GM20000 (cell line): ENCODE results near the gene SYNGR1.
"Not testable (repeated sequence)": the region's sequence is repeated elsewhere in the genome, so short reads cannot be mapped to it uniquely, and the experiment has no call there.

Experiments
- DNase-seq: peaks from one replicate; pipeline ENCODE4 v3.0.0; 2012; ENCODE audit warnings: low spot score
- TF ChIP-seq, protein P1 (sequence below): IDR thresholded peaks from 2 replicates; pipeline ENCODE4 v1.5.1; 2012; ENCODE audit warnings: mild to moderate bottlenecking, control low read depth; ENCODE audit errors: extremely low read depth, missing control alignments

Gene SYNGR1

DNA sequence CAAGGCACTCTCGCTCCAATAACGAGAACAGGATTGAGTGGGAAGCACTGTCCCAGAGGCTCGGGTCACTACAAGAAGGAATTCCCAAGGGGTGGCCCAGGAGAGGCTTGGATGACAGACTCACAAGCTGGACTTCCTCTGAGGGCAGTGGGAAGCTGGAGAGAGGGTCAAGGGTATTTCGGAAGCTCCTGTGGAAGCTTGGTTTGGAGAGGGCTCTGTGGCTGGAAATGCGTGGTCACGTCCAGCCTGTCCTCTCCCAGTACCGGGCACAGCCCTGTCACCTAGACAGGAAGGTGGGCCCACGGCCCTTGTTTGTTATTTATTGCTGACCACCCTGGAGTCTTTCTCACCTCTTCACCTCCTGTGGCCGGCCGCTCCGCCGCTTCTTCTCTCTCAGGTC is 5.3 kb downstream of the SYNGR1 start:
- TF ChIP-seq, protein P1, sequence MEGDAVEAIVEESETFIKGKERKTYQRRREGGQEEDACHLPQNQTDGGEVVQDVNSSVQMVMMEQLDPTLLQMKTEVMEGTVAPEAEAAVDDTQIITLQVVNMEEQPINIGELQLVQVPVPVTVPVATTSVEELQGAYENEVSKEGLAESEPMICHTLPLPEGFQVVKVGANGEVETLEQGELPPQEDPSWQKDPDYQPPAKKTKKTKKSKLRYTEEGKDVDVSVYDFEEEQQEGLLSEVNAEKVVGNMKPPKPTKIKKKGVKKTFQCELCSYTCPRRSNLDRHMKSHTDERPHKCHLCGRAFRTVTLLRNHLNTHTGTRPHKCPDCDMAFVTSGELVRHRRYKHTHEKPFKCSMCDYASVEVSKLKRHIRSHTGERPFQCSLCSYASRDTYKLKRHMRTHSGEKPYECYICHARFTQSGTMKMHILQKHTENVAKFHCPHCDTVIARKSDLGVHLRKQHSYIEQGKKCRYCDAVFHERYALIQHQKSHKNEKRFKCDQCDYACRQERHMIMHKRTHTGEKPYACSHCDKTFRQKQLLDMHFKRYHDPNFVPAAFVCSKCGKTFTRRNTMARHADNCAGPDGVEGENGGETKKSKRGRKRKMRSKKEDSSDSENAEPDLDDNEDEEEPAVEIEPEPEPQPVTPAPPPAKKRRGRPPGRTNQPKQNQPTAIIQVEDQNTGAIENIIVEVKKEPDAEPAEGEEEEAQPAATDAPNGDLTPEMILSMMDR = no peak
- DNase-seq = no peak

DNA sequence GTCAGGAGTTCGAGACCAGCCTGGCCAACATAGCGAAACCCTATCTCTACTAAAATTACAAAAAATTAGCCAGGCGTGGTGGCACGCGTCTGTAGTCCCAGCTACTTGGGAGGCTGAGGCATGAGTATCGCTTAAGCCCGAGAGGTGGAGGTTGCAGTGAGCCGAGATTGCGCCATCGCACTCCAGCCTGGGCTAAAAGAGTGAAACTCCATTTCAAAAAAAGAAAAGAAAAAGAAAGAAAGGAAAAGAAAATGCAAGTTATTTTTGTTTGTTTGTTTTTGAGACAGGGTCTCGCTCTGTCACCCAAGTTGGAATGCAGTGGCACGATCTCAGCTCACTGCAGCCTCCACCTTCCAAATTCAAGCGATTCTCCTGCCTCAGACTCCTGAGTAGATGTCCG is 6.0 kb downstream of the SYNGR1 start:
- DNase-seq = not testable (repeated sequence)

DNA sequence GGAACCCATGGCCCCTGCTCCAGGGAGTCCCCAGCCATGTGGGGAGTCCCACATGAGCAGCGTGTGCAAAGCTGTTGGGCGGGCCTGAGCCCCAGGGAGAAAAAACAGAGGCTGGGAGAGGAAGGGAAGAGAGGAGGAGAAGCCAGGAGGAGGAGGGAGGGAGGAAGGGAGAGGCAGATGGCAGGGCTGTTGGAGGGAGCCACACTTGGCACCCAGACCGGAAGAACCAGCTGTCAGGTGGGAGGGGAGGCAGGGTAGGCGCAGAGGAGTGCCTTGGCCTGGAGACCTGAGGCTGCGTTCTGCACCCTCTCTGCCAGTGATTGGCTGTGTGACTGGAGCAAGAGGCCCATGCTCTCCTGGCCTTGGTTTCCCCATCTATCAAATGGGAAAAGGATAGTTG is 6.7 kb downstream of the SYNGR1 start:
- no peak for DNase-seq
- TF ChIP-seq, protein P1 = no peak

DNA sequence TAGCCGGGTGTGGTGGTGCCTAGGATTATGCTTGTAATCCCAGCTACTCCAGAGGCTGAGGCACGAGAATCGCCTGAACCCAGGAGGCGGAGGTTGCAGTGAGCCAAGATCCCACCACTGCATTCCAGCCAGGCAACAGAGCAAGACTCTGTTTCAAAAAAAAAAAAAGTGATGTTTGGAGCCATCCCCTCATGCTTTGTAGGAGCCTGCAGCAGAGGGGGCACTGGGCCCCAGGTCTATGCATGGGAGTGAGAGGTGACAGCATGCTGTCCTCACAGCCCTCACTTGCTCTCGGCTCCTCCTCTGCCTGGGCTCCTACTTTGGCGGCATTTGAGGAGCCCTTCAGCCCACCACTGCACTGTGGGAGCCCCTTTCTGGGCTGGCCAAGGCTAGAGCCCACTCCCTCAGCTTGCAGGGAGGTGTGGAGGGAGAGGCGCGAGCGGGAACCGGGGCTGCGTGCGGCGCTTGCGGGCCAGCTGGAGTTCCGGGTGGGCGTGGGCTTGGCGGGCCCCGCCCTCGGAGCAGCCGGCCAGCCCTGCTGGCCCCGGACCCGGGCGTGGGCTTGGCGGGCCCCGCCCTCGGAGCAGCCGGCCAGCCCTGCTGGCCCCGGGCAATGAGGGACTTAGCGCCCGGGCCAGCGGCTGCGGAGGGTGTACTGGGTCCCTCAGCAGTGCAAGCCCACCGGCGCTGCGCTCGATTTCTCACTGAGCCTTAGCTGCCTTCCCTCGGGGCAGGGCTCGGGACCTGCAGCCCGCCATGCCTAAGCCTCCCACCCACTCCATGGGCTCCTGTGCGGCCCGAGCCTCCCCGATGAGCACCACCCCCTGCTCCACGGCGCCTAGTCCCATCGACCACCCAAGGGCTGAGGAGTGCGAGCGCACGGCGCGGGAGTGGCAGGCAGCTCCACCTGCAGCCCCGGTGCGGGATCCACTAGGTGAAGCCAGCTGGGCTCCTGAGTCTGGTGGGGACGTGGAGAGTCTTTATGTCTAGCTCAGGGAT is 7.6 kb downstream of the SYNGR1 start:
- DNase-seq = not testable (repeated sequence)

DNA sequence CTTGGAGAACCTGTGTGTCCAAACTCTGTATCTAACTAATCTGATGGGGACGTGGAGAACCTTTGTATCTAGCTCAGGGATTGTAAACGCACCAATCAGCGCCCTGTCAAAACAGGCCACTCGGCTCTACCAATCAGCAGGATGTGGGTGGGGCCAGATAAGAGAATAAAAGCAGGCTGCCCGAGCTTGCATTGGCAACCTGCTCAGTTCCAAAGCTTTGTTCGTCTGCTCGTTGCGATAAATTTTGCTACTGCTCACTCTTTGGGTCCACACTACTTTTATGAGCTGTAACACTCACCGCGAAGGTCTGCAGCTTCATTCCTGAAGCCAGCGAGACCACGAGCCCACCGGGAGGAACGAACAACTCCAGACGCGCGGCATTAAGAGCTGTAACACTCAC is 8.4 kb downstream of the SYNGR1 start:
- DNase-seq = not testable (repeated sequence)

DNA sequence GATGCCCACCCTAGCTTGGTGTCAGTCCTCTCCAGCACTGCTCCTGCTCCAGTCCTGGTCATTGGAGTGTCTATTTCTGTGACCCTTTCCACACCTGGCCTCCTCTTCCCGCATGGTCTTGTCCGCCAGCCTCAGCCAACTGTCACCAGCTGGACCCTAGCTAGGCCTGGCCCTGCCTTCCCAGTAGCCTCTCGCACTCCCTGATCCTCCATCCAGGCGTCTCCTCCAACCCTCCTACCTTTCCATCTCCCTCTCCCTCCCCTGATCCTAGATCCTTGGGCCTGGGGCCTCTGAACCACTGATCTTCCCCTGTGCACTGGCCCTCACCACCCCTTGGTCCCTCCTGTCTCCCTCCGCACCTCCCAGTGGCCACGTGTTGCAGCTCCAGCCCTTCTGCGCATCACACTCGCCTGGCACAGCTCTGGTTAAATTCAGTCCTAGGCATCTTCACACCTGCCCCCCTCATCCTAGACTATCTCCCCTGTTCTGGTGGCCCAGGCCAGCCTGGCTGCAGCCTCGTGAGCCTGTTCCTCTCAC is 9.9 kb downstream of the SYNGR1 start:
- TF ChIP-seq, protein P1 = no peak

DNA sequence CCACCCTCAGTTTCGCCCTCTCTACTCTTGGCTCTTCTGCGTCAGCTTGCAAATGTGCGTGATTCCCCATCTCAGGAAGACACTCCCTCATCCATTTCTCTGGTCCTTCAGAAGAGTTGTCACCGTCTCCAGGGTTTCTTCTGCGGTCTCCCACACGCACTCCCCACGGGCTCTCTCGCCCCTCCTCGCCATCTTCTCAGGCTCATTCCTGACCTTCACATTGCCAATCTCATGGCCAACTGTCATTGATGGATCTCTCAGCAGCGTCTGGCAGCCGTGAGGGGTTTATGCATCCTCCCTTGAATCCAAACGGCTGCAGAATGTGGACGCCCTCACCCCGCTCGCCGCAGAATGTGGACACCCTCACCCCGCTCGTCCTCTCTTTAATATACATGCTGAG is 10.5 kb downstream of the SYNGR1 start:
- TF ChIP-seq, protein P1 = no peak
- DNase-seq = no peak

More for the DNA sequence above, 9.9 kb downstream of the SYNGR1 start:
- DNase-seq = no peak

DNA sequence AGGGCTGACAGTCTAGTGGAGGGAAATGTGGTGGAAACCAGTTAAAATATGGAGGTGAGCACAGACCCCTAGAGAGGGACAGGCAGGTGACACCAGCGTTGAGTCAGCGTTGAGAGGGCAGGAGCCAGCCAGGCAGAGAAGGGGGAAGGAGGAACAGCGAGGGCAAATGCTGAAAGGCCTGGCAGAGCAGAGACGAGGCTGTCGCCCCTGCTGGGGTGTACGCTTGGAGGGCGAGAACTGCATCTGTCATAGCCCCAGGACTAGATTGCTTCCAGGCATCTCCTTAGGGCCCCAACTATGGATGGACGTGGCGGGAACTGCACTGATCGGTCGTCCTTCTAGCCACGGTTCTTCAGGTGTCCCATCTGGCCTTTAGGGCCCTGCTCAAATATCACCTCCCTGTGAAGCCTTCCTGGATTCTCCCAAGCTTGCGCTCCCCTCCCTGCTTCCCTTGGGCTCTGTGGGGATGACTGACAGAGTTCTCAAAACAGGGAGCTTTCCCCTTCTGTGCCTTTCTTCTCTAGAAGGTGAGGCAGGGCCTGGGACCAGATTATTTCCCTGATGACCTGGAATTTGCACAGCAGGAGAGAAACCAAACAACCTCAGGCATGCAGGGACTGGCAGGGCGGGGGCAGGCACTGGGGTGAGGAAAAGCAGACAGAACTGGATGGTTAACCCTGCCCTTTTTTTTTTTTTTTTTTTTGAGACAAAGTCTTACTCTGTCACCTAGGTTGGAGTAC is 11.1 kb downstream of the SYNGR1 start:
- TF ChIP-seq, protein P1 = no peak
- DNase-seq = no peak

DNA sequence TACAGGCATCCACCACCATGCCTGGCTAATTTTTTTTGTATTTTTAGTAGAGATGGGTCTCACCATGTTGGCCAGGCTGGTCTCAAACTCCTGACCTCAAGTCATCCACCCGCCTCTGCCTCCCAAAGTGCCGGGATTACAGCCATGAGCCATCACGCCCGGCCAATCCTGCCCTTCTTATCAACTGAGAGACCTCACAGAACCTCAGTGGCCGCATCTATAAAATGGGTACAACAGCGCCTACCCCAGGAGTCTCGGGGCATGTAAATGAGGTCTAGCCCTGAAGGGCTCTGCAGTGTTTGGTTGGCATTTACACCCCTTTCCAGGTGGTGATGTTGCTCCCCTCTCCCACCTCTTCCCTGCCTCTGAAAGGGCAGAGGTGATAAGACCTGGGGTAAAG is 11.7 kb downstream of the SYNGR1 start:
- DNase-seq = no peak
- TF ChIP-seq, protein P1 = no peak
